ENCODE data around the gene PODNL1.

DNA sequence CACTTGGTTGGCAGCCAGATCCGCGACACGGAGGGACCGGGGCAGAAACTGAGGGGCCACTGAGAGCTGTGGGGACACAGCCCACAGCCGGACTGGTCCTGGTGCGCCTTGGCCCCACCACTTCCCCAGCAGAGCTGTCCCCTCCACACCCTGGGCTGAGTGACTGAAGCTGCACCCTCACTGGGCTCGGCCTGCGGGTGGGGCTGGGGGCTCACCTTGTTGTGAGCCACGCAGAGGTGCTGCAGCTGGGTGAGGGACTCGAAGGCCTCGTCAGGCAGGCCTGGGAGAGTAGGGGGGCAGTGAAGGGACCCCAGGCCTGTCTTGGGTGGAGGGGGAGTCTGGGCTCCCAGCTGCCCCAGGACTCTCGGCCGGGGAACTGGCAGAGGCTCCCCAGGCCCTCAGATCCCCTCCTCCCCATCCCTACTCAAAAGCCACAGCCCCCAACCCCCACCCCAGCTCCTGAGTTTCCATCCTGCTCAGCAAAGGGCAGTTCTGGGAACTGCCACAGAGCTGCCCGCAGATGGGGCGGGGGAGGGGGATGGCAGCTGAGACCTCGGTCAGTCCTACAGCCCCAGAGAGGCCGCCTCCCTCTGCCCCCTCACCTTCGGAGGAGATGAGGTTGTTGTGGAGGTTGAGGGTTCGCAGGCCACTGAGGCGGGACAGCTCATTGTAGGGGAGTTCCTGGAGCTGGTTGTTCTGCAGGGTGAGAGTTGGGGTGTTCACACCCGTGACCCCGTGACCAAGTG lies 2.3 kb downstream of the PODNL1 start:
- TF ChIP-seq, protein P1, sequence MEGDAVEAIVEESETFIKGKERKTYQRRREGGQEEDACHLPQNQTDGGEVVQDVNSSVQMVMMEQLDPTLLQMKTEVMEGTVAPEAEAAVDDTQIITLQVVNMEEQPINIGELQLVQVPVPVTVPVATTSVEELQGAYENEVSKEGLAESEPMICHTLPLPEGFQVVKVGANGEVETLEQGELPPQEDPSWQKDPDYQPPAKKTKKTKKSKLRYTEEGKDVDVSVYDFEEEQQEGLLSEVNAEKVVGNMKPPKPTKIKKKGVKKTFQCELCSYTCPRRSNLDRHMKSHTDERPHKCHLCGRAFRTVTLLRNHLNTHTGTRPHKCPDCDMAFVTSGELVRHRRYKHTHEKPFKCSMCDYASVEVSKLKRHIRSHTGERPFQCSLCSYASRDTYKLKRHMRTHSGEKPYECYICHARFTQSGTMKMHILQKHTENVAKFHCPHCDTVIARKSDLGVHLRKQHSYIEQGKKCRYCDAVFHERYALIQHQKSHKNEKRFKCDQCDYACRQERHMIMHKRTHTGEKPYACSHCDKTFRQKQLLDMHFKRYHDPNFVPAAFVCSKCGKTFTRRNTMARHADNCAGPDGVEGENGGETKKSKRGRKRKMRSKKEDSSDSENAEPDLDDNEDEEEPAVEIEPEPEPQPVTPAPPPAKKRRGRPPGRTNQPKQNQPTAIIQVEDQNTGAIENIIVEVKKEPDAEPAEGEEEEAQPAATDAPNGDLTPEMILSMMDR (IDR thresholded peaks at IDR 0.05) = no peak
- no peak for TF ChIP-seq POLR2A (IDR thresholded peaks at IDR 0.05)
